ELR (cell line): ENCODE results near the gene WNT7B.
"Not testable (repeated sequence)": the region's sequence is repeated elsewhere in the genome, so short reads cannot be mapped to it uniquely, and the experiment has no call there.

Source experiments
- DNase-seq: peaks from one replicate; pipeline ENCODE4 v3.0.0-alpha.2; 2015; ENCODE audit warnings: low read depth

Gene WNT7B

GRCh38 chr22:46008291-46008690, 31.3 kb upstream of the WNT7B start:
- DNase-seq, result no peak

- peak; percentile 95 for DNase-seq
Observed at GRCh38 chr22:46007848-46008261, 30.9 kb upstream of the WNT7B start.

- DNase-seq, result peak; percentile 91
Observed at GRCh38 chr22:46007003-46007847, 30.3 kb upstream of the WNT7B start.

- DNase-seq, result peak; percentile 93
Observed at GRCh38 chr22:46006379-46007002, 29.5 kb upstream of the WNT7B start.

- not testable (repeated sequence) for DNase-seq
Observed at GRCh38 chr22:46005116-46005705, 28.2 kb upstream of the WNT7B start.

GRCh38 chr22:46004105-46004866, 27.3 kb upstream of the WNT7B start:
- no peak for DNase-seq

GRCh38 chr22:46003271-46004091, 26.5 kb upstream of the WNT7B start:
- DNase-seq, result peak; percentile 64

GRCh38 chr22:46002757-46003270, 25.9 kb upstream of the WNT7B start:
- DNase-seq, result peak; percentile 82

- no peak for DNase-seq
Observed at GRCh38 chr22:46001426-46002106, 24.6 kb upstream of the WNT7B start.

GRCh38 chr22:46001046-46001425, 24.1 kb upstream of the WNT7B start:
- DNase-seq, result no peak

GRCh38 chr22:46000081-46001027, 23.4 kb upstream of the WNT7B start:
- DNase-seq, result no peak

GRCh38 chr22:45999379-45999971, 22.5 kb upstream of the WNT7B start:
- DNase-seq, result no peak

GRCh38 chr22:45998638-45999378, 21.8 kb upstream of the WNT7B start:
- DNase-seq, result no peak

- DNase-seq, result peak; percentile 64
Observed at GRCh38 chr22:45997777-45998637, 21.0 kb upstream of the WNT7B start.

- peak; percentile 94 for DNase-seq
Observed at GRCh38 chr22:45997077-45997776, 20.3 kb upstream of the WNT7B start.

- peak; percentile 84 for DNase-seq
Observed at GRCh38 chr22:45996241-45997076, 19.5 kb upstream of the WNT7B start.
